ENCODE measurements around the gene ITPK1.

ITPK1 gene

DNA sequence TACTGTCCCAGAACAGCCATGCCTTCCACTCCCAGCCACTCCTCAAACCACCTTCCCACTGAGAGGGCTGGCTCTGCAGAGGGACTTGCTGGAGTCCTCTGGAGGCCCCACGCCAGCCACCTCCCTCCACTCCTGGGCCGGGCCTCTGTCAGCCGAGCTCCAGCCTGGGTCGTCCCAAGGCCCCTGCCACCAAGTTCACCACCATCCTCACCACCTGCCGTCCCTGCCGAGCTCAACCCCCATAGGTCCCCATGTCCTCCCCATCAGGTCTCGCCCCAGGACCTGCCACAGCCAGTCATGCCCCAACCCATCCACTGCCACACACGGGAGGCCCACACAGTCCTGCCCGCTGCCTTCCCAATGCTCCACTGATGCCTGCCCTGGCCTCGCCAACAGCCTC lies 39.0 kb downstream of the ITPK1 start:
- no peaks in the 10 kb centered on the region for H3K79me2 ChIP-seq (ENCODE audit: control insufficient read depth, insufficient read depth, low read length)
- H3K27ac ChIP-seq (ENCODE audit: low read depth, low read length): no peak overlapping the region
- H3K18ac ChIP-seq (ENCODE audit: low read length): no peak overlapping the region
- no peak overlapping the region for H3K9ac ChIP-seq (ENCODE audit: low read length)
- H3K4ac ChIP-seq (ENCODE audit: low read depth, low read length): no peak overlapping the region
- H3K4me2 ChIP-seq (ENCODE audit: low read length): no peak overlapping the region
- H3K4me3 ChIP-seq (ENCODE audit: low read length): no peak overlapping the region
- H3K36me3 ChIP-seq (ENCODE audit: control insufficient read depth, insufficient read depth, low read length): no peaks in the 10 kb centered on the region
- no peak overlapping the region for H4K8ac ChIP-seq (ENCODE audit: low read depth, low read length)
- no CpG with 5 or more reads among the region's 10 CpGs for WGBS (ENCODE audit: extremely low coverage, insufficient coverage, low lambda C conversion rate)
- DNase-seq: no peak
- H3K23ac ChIP-seq (ENCODE audit: low read length): no peak overlapping the region
- H2AK5ac ChIP-seq (ENCODE audit: low read length): no peak overlapping the region
- no peak overlapping the region for H4K5ac ChIP-seq (ENCODE audit: low read length)
- no peaks in the 10 kb centered on the region for H3K27me3 ChIP-seq (ENCODE audit: insufficient read depth, low read length, poor library complexity)
- H3K4me1 ChIP-seq (ENCODE audit: control insufficient read depth, low read depth, low read length): no peaks in the 10 kb centered on the region
- H2BK5ac ChIP-seq (ENCODE audit: low read length): no peak overlapping the region
- H3K79me1 ChIP-seq (ENCODE audit: low read length): peaks cover 4% of the 10 kb centered on the region
- no peak overlapping the region for H2BK120ac ChIP-seq (ENCODE audit: low read depth, low read length)
- no peak overlapping the region for H3K56ac ChIP-seq (ENCODE audit: low read length)
- no peak overlapping the region for H2BK15ac ChIP-seq (replicated peaks; ENCODE audit: low read depth)

DNA sequence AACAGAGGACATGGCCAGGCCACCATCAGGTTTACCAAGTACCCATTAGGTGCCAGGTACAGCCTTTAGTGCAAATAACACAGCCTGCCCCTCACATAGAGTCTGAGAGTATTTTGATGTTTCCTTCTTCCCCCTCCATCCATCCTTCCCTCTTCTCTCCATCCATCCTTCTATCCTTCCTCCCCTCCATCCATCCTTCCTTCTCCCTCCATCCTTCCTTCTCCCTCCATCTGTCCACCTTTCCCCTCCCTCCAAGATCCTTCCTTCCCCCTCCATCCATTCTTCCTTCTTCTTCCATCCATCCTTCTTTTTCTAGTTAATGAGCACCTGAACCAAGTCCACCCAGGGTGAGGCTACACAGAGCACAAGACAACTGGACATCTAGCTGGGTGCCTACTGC lies 39.8 kb downstream of the ITPK1 start:
- H3K27ac ChIP-seq (ENCODE audit: low read depth, low read length): no peak overlapping the region
- H3K36me3 ChIP-seq (ENCODE audit: control insufficient read depth, insufficient read depth, low read length): no peaks in the 10 kb centered on the region
- H4K5ac ChIP-seq (ENCODE audit: low read length): no peak overlapping the region
- H3K79me2 ChIP-seq (ENCODE audit: control insufficient read depth, insufficient read depth, low read length): no peaks in the 10 kb centered on the region
- no peak overlapping the region for H2BK5ac ChIP-seq (ENCODE audit: low read length)
- no peaks in the 10 kb centered on the region for H3K4me1 ChIP-seq (ENCODE audit: control insufficient read depth, low read depth, low read length)
- no peak overlapping the region for H4K8ac ChIP-seq (ENCODE audit: low read depth, low read length)
- no peak overlapping the region for H2AK5ac ChIP-seq (ENCODE audit: low read length)
- no peak overlapping the region for H2BK120ac ChIP-seq (ENCODE audit: low read depth, low read length)
- no peak overlapping the region for H3K9ac ChIP-seq (ENCODE audit: low read length)
- H3K27me3 ChIP-seq (ENCODE audit: insufficient read depth, low read length, poor library complexity): no peaks in the 10 kb centered on the region
- no peak overlapping the region for H3K4ac ChIP-seq (ENCODE audit: low read depth, low read length)
- no peak overlapping the region for H2BK15ac ChIP-seq (replicated peaks; ENCODE audit: low read depth)
- H3K18ac ChIP-seq (ENCODE audit: low read length): no peak overlapping the region
- H3K79me1 ChIP-seq (ENCODE audit: low read length): peaks cover 4% of the 10 kb centered on the region
- H3K56ac ChIP-seq (ENCODE audit: low read length): no peak overlapping the region
- H3K4me3 ChIP-seq (ENCODE audit: low read length): no peak overlapping the region
- no peak overlapping the region for H3K23ac ChIP-seq (ENCODE audit: low read length)
- H3K4me2 ChIP-seq (ENCODE audit: low read length): no peak overlapping the region
- no peak for DNase-seq

DNA sequence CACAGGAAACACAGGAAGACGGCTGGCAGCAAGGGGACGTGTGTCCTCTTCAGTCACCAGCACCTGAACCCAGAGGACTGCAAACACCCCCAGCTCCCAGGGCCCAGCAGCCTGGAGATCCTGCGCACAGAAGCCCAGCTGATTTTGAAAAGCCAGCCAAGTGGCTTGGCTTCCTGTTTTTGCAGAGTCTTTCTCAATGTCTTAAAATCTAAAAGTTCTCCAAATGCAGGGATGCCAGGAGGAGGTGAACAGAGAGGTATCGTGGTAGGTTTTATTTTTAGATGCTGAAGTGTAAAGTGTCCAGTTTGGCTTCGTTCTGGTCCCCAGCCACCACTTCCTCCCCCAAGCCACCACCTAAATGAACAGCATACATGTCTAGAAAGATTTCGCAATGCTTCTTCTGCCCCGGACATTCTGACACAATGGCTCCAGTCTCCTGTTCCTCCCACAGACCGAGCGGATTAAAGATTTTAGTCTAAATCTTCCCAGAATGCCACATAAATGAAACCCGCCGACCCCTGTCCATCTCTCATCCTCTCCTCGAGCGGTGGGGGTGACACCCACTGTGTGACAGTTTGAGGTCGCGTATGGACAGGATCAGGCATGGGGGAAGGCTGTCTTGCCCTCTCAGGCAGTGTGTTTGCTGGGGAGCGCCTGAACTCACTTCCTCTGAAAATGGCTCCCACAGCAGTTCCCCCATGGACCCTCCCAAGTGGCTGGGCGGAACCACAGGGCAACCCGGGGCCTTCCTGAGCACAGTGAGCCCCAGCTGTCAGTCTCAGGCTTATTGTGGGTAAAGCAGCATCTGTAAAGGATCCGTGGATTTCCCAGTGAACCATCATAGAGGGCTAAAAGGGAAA lies 41.6 kb downstream of the ITPK1 start:
- H2BK15ac ChIP-seq (replicated peaks; ENCODE audit: low read depth): no peak overlapping the region
- H3K4me3 ChIP-seq (ENCODE audit: low read length): no peak overlapping the region
- no peaks in the 10 kb centered on the region for H3K36me3 ChIP-seq (ENCODE audit: control insufficient read depth, insufficient read depth, low read length)
- H2BK5ac ChIP-seq (ENCODE audit: low read length): no peak overlapping the region
- H3K4me1 ChIP-seq (ENCODE audit: control insufficient read depth, low read depth, low read length): no peaks in the 10 kb centered on the region
- no peak overlapping the region for H3K56ac ChIP-seq (ENCODE audit: low read length)
- no peak overlapping the region for H3K27ac ChIP-seq (ENCODE audit: low read depth, low read length)
- H3K4ac ChIP-seq (ENCODE audit: low read depth, low read length): no peak overlapping the region
- WGBS (ENCODE audit: extremely low coverage, insufficient coverage, low lambda C conversion rate): no CpG with 5 or more reads among the region's 19 CpGs
- no peak overlapping the region for H2AK5ac ChIP-seq (ENCODE audit: low read length)
- no peaks in the 10 kb centered on the region for H3K27me3 ChIP-seq (ENCODE audit: insufficient read depth, low read length, poor library complexity)
- no peak overlapping the region for H3K4me2 ChIP-seq (ENCODE audit: low read length)
- no peak overlapping the region for H2BK120ac ChIP-seq (ENCODE audit: low read depth, low read length)
- H3K79me1 ChIP-seq (ENCODE audit: low read length): peaks cover 4% of the 10 kb centered on the region
- no peak overlapping the region for H3K9ac ChIP-seq (ENCODE audit: low read length)
- no peak overlapping the region for H4K5ac ChIP-seq (ENCODE audit: low read length)
- H3K79me2 ChIP-seq (ENCODE audit: control insufficient read depth, insufficient read depth, low read length): no peaks in the 10 kb centered on the region
- DNase-seq: no peak
- no peak overlapping the region for H3K18ac ChIP-seq (ENCODE audit: low read length)
- no peak overlapping the region for H3K23ac ChIP-seq (ENCODE audit: low read length)
- no peak overlapping the region for H4K8ac ChIP-seq (ENCODE audit: low read depth, low read length)

DNA sequence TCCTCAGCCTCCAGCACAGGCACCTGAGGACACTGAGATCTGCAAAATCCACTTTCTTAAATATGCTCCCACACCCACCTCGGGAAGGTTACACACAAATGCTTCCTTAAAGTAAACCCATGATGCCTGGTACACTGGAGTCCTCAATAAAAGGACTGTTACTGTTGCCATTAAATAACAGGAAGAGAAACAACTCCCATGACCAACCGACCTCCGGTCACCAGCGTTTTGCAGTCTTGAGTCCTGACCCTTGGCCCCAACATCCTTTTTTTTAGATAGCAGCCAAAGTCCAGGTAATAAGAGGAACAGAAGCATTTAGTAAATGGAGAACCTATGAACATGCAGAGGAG lies 42.4 kb downstream of the ITPK1 start:
- no peak overlapping the region for H2AK5ac ChIP-seq (ENCODE audit: low read length)
- no peak overlapping the region for H3K4ac ChIP-seq (ENCODE audit: low read depth, low read length)
- H3K9ac ChIP-seq (ENCODE audit: low read length): no peak overlapping the region
- no peaks in the 10 kb centered on the region for H3K27me3 ChIP-seq (ENCODE audit: insufficient read depth, low read length, poor library complexity)
- H2BK15ac ChIP-seq (replicated peaks; ENCODE audit: low read depth): no peak overlapping the region
- no peak overlapping the region for H3K4me2 ChIP-seq (ENCODE audit: low read length)
- H3K27ac ChIP-seq (ENCODE audit: low read depth, low read length): no peak overlapping the region
- H3K79me2 ChIP-seq (ENCODE audit: control insufficient read depth, insufficient read depth, low read length): no peaks in the 10 kb centered on the region
- no peak overlapping the region for H2BK5ac ChIP-seq (ENCODE audit: low read length)
- H3K18ac ChIP-seq (ENCODE audit: low read length): no peak overlapping the region
- H3K79me1 ChIP-seq (ENCODE audit: low read length): peaks cover 2% of the 10 kb centered on the region
- H2BK120ac ChIP-seq (ENCODE audit: low read depth, low read length): no peak overlapping the region
- no peak for DNase-seq
- H3K56ac ChIP-seq (ENCODE audit: low read length): no peak overlapping the region
- WGBS (ENCODE audit: extremely low coverage, insufficient coverage, low lambda C conversion rate): no CpG with 5 or more reads among the region's 4 CpGs
- H3K4me3 ChIP-seq (ENCODE audit: low read length): no peak overlapping the region
- H3K23ac ChIP-seq (ENCODE audit: low read length): no peak overlapping the region
- H4K5ac ChIP-seq (ENCODE audit: low read length): no peak overlapping the region
- H3K4me1 ChIP-seq (ENCODE audit: control insufficient read depth, low read depth, low read length): no peaks in the 10 kb centered on the region
- H4K8ac ChIP-seq (ENCODE audit: low read depth, low read length): no peak overlapping the region
- no peaks in the 10 kb centered on the region for H3K36me3 ChIP-seq (ENCODE audit: control insufficient read depth, insufficient read depth, low read length)

DNA sequence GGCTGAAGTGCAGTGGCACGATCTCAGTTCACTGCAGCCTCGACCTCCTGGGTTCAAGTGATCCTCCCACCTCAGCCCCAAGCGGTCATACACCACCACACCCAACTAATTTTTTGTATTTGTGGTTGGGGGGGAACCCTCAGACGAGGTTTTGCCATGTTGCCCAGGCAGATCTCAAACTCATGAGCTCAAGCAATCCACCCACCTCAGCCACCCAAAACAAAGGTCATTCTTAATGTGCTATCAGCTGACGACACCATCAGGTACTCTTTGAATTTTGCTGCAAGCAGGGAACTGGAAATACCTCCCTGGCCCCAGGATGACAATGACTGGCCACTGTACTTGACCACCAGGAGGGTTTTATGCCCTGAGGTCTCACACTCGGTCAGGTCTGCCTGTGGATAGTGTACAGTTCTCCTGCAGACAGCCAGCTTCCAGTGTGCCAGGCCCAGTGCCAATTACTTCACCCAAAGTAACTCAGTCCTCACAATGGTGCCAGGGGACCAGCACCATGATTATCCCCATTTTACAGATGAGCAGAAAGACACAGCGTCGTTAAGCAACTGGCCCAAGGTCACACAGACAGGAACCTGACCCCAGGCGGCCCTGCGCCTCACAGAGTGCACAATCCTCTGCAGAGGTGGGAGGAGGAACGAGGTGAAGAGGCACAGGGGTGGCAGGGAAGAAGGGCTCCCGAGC lies 42.9 kb downstream of the ITPK1 start:
- H4K5ac ChIP-seq (ENCODE audit: low read length): no peak overlapping the region
- no peak overlapping the region for H2AK5ac ChIP-seq (ENCODE audit: low read length)
- H3K36me3 ChIP-seq (ENCODE audit: control insufficient read depth, insufficient read depth, low read length): no peaks in the 10 kb centered on the region
- H3K4me2 ChIP-seq (ENCODE audit: low read length): no peak overlapping the region
- no peak overlapping the region for H3K23ac ChIP-seq (ENCODE audit: low read length)
- H3K4ac ChIP-seq (ENCODE audit: low read depth, low read length): no peak overlapping the region
- no peaks in the 10 kb centered on the region for H3K27me3 ChIP-seq (ENCODE audit: insufficient read depth, low read length, poor library complexity)
- H2BK120ac ChIP-seq (ENCODE audit: low read depth, low read length): no peak overlapping the region
- peaks cover 2% of the 10 kb centered on the region for H3K79me1 ChIP-seq (ENCODE audit: low read length)
- H3K79me2 ChIP-seq (ENCODE audit: control insufficient read depth, insufficient read depth, low read length): no peaks in the 10 kb centered on the region
- H3K56ac ChIP-seq (ENCODE audit: low read length): no peak overlapping the region
- no peak overlapping the region for H2BK5ac ChIP-seq (ENCODE audit: low read length)
- WGBS (ENCODE audit: extremely low coverage, insufficient coverage, low lambda C conversion rate): no CpG with 5 or more reads among the region's 12 CpGs
- H3K4me1 ChIP-seq (ENCODE audit: control insufficient read depth, low read depth, low read length): no peaks in the 10 kb centered on the region
- H3K4me3 ChIP-seq (ENCODE audit: low read length): no peak overlapping the region
- H3K18ac ChIP-seq (ENCODE audit: low read length): no peak overlapping the region
- no peak overlapping the region for H4K8ac ChIP-seq (ENCODE audit: low read depth, low read length)
- no peak overlapping the region for H3K9ac ChIP-seq (ENCODE audit: low read length)
- no peak overlapping the region for H3K27ac ChIP-seq (ENCODE audit: low read depth, low read length)
- no peak overlapping the region for H2BK15ac ChIP-seq (replicated peaks; ENCODE audit: low read depth)
- DNase-seq: no peak
